AG10803 (cell line): Measurements from ENCODE around the gene ASB4.
"Not testable (repeated sequence)": the region's sequence is repeated elsewhere in the genome, so short reads cannot be mapped to it uniquely, and the experiment has no call there.

Source experiments
- DNase-seq: peaks from one replicate; pipeline ENCODE4 v3.0.0; 2010; ENCODE audit warnings: low read depth
- H3K4me3 ChIP-seq: 2 replicates; pipeline ENCODE4 v1.5.1; 2011; ENCODE audit warnings: mild to moderate bottlenecking, low read length, control low read depth
- CTCF ChIP-seq: conservative IDR thresholded peaks from 2 replicates; pipeline ENCODE4 v1.5.1; 2011; ENCODE audit warnings: mild to moderate bottlenecking, low read length, control low read depth, inconsistent platforms

Gene ASB4

DNA sequence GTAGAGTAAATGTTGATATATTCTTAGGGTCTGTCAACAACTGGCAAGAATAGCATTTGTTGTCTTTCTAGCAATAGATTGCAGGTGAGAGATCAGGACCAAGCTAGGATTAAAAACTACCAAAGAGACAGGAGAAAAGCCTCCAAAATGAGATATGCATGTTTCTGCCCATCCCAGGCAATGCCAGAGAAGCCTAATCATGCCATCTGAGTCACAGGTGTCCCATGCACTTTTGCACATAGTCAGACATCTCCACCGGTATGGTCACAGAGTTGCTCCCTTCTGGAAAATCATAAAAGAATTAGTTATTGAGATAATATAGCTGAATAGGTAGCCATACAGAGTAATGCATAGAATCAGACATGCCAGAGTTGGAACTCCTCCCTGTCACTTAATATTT is 59.9 kb downstream of the ASB4 start:
- no peak for DNase-seq
- no peak overlapping the region for H3K4me3 ChIP-seq
- no peak for TF ChIP-seq CTCF

DNA sequence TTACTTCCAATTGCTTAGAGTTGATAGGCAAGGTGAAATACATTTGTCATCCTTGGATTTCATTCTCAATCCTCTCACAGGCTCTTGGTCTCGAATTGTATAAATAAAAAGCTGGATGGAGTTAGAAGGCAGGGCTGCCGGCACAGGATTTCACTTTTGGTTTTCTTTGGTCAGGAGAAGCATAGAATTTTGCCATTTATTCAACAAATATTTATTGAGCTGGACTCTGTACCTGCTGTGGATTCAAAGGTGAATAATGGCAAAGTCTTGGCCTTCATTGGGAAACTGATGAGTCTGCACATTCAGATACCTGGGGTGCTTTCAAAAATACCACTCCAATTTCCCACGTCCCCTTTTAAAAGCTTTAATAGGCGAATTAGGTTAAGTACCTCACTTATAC is 60.9 kb downstream of the ASB4 start:
- no peak for DNase-seq
- TF ChIP-seq CTCF = no peak

DNA sequence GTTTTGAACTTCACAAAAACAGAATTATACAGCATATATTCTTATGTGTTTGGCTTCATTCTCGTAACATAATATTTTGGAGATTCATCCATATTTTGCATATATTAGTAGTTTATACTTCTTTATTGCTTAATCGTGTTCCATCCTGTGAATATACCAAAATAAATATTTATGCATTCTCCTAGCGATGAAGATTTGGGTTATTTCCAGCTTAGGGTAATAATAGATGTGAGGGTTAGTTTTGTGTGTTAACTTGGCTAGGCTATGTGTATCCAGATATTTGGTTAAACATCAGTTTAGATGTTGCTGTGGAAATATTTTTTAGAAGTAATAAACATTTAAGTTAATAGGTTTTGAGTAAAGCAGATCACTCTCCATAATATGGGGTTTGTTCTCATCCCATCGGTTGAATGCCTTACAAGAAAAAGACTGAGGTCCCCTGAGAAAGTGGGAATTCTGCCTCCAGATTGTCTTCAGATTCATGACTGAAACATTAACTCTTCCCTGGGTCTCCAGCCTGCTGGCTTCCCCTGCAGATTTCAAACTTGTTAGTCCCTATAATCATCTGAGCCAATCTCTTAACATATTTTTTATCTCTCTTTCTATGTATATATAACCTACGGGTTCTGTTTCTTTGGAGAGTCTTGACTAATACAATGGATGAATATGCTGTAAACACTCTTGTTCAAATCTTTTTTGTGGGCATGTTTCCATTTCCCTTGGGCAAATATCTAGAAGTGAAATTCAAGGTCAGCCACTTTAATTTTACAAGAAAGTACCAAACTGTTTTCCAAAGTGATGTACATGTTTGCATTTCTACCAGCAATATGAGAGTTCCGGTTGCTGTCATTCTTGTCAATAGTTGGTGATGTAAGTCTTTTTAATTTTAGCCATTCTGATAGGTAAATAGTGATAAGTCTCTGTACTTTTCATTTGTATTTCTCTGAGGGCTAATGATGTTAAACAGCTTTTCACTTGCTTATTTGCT is 61.9 kb downstream of the ASB4 start:
- H3K4me3 ChIP-seq = no peak overlapping the region
- TF ChIP-seq CTCF = no peak
- DNase-seq = no peak

More for the DNA sequence above, 60.9 kb downstream of the ASB4 start:
- no peak overlapping the region for H3K4me3 ChIP-seq

DNA sequence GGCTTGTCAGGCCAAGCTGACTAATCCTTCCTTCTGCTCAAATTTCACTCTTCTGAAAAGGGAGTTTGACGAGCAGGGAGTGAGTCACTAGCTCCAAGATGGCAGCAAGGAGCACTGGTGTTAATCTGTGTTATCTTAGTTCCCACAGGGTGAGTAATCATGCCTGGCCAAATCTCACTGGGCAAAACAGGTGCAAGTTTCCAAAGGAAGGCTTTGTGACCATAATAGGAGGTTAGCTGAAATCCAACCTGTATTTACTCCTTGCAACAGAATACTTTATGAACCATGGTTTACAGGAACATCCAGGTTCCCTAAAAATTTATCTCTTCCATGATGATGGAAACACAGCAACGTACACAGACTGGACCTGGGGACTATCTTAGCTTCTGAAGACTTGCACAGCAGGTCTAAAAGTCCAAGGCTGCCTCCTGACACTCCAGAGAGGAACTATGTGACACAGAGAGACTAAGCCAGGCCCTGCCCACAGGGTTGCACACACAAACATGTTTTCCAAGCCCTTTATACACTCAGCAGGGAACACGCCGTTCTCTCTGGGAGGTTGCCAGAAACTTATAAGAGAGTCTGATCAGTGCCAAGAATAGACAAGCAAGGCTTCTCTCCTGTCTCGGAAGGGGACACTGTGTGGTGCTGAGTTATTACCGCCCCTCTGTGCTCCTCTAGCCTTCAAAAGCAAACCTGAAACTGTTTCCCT is 64.2 kb downstream of the ASB4 start:
- TF ChIP-seq CTCF = no peak
- DNase-seq = peak; percentile 31
- no peak overlapping the region for H3K4me3 ChIP-seq

DNA sequence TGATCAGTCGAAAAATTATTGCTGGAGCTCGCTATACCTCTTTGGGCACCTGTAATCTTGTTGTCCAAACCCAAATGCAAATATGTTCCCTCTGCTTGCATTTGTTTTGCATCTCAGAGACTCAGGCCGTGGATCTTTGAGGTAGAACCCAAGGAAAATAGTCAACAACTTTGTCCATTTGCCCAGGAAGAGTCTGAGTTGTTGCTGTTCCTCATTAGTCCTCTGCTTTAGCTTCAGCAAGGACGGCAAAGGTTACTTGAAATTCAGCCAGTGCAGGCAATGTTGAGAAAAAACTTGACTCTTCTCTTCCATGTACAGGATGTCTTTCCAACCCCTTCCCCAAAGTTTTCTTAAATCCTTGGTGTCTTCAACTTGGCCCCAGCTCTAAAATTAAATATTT is 64.8 kb downstream of the ASB4 start:
- no peak for TF ChIP-seq CTCF
- DNase-seq = no peak
- H3K4me3 ChIP-seq = no peak overlapping the region

DNA sequence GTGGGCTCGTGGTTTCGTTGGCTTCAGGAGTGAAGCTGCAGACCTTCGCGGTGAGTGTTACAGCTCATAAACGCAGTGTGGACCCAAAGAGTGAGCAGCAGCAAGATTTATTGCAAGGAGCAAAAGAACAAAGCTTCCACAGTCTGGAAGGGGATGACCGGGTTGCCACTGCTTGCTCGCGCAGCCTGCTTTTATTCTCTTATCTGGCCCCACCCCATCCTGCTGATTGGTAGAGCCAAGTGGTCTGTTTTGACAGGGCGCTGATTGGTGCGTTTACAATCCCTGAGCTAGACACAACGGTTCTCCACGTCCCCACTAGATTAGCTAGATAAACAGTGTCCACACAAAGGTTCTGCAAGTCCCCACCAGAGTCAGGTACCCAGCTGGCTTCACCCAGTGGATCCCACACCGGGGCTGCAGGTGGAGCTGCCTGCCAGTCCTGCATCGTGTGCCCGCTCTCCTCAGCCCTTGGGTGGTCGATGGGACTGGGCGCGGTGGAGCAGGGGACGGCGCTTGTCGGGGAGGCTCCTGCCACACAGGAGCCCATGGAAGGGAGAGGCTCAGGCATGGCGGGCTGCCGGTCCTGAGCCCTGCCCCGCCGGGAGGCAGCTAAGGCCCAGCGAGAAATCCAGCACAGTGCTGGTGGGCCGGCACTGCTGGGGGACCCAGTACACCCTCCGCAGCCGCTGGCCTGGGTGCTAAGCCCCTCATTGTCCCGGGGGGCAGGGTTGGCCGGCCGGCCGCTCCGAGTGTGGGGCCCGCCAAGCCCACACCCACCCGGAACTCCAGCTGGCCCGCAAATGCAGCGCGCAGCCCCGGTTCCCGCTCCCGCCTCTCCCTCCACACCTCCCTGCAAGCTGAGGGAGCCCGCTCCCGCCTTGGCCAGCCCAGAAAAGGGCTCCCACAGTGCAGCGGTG is 66.5 kb downstream of the ASB4 start:
- DNase-seq, H3K4me3 ChIP-seq: not testable (repeated sequence)

DNA sequence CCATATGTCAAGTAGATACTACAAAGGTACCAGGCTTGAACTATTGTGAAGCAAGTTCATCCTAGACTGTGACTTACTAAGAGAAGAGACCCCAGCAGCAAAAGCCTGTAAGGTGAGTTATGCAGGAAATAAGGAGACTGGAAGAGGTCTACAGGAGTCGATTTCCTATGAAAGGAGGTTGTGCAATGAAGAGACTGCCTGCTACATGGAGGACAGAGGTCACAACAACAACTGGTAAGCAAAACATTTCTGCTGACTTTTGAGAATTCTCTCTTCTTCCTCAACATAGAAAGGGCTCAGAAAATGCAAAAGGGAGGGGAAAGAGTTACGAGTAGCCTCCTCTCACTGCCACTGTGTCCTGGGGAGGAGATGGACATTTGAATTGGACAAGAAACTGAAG is 68.2 kb downstream of the ASB4 start:
- TF ChIP-seq CTCF = no peak
- H3K4me3 ChIP-seq = no peak overlapping the region
- no peak for DNase-seq
